ENCODE results near the gene HERC2. TPM values are rescaled to one million over a fixed set of nuclear protein-coding genes. Genes with fewer than 3 reads are reported as not detected.
A peak's percentile ranks its signal among the peaks of the same experiment; 100 is the strongest.

HERC2 gene
- total and polyA plus RNA-seq, 2 of the 13 experiments (the other 11 are each of a cell fraction or from before 2014, with no cell fraction given): 17.6 to 24.8 TPM

GRCh38 chr15:28082891-28083684, 238.9 kb downstream of the HERC2 start (continued):
- TF ChIP-seq PAF1 (CRISPR knock-in tag; IDR thresholded peaks at IDR 0.05) (no peak), ZNF781 (CRISPR knock-in tag; IDR thresholded peaks at IDR 0.05; ENCODE audit: borderline replicate concordance, not compliant biosample characterization) (peak; percentile 62), ZNF558 (CRISPR knock-in tag; IDR thresholded peaks at IDR 0.05; ENCODE audit: borderline replicate concordance) (no peak), ZNF24 (IDR thresholded peaks at IDR 0.05) (no peak), NFIB (CRISPR knock-in tag; IDR thresholded peaks at IDR 0.05; ENCODE audit: borderline replicate concordance) (no peak), MAX (IDR thresholded peaks at IDR 0.05) (peak; percentile 92), ZNF614 (CRISPR knock-in tag; IDR thresholded peaks at IDR 0.05; ENCODE audit: borderline replicate concordance) (peak; percentile 70; the same call in 1 of the 2 replicates), ZNF879 (CRISPR knock-in tag; IDR thresholded peaks at IDR 0.05) (no peak), HIVEP1 (CRISPR knock-in tag; IDR thresholded peaks at IDR 0.05) (no peak), STAT5B (CRISPR knock-in tag; IDR thresholded peaks at IDR 0.05) (no peak), DRAP1 (CRISPR knock-in tag; IDR thresholded peaks at IDR 0.05) (no peak), AHR (CRISPR knock-in tag; IDR thresholded peaks at IDR 0.05) (no peak), ZNF484 (CRISPR knock-in tag; IDR thresholded peaks at IDR 0.05; ENCODE audit: borderline replicate concordance, low read depth) (no peak), ONECUT2 (CRISPR knock-in tag; IDR thresholded peaks at IDR 0.05) (no peak), GABPA (IDR thresholded peaks at IDR 0.05; ENCODE audit: low read depth, low read length) (no peak), GABPA (CRISPR knock-in tag; IDR thresholded peaks at IDR 0.05; ENCODE audit: low read depth) (no peak), MYPOP (CRISPR knock-in tag; IDR thresholded peaks at IDR 0.05) (peak; percentile 39; the same call in 1 of the 2 replicates), SAP130 (CRISPR knock-in tag; IDR thresholded peaks at IDR 0.05; ENCODE audit: low read depth) (peak; percentile 60), ZNF557 (CRISPR knock-in tag; IDR thresholded peaks at IDR 0.05) (no peak), ZKSCAN1 (IDR thresholded peaks at IDR 0.05; ENCODE audit: low read length) (0 out of 2 replicates have a peak, but pooled peaks have one; percentile 56), SMAD9 (CRISPR knock-in tag; IDR thresholded peaks at IDR 0.05) (no peak), BATF2 (CRISPR knock-in tag; IDR thresholded peaks at IDR 0.05) (no peak), PRDM10 (CRISPR knock-in tag; IDR thresholded peaks at IDR 0.05; ENCODE audit: low read depth) (no peak)

Data from HepG2 (cell line).